Loucy (cell line): Measurements from ENCODE around the gene PLIN5.

Experiments used
- H2AFZ ChIP-seq: fragments of 200-600 bp; sonication (generic); 2 replicates; pipeline ENCODE4 v1.6.0; 2016; ENCODE audit warnings: antibody characterized with exemption, mild to moderate bottlenecking, low read length, moderate library complexity
- H3F3A ChIP-seq: fragments of 200-600 bp; 2 replicates; pipeline ENCODE4 v1.6.0; 2016; ENCODE audit warnings: antibody characterized with exemption, low read depth, mild to moderate bottlenecking
- H3K27me3 ChIP-seq: fragments of 200-600 bp; sonication (generic); 2 replicates; pipeline ENCODE4 v1.6.1; 2014; ENCODE audit warnings: low read length, mild to moderate bottlenecking; ENCODE audit not compliant: insufficient read depth, poor library complexity, severe bottlenecking
- H3K36me3 ChIP-seq: fragments of 200-600 bp; sonication (generic); 2 replicates; pipeline ENCODE4 v1.6.1; 2016; ENCODE audit warnings: low read length; ENCODE audit not compliant: insufficient read depth
- H3K4me1 ChIP-seq: fragments of 200-600 bp; sonication (generic); 2 replicates; pipeline ENCODE4 v1.5.1; 2014; ENCODE audit warnings: low read length, mild to moderate bottlenecking; ENCODE audit not compliant: insufficient read depth, poor library complexity, severe bottlenecking
- H3K4me2 ChIP-seq: fragments of 200-600 bp; sonication (generic); 2 replicates; pipeline ENCODE4 v1.6.0; 2014; ENCODE audit warnings: antibody characterized with exemption, low read length, low read depth, mild to moderate bottlenecking; ENCODE audit not compliant: poor library complexity, severe bottlenecking
- H3K4me3 ChIP-seq: fragments of 200-600 bp; sonication (generic); 2 replicates; pipeline ENCODE4 v1.5.1; 2014; ENCODE audit warnings: low read length, mild to moderate bottlenecking, mixed read lengths; ENCODE audit not compliant: poor library complexity, severe bottlenecking
- H3K79me2 ChIP-seq: fragments of 200-600 bp; sonication (generic); 2 replicates; pipeline ENCODE4 v1.6.1; 2014; ENCODE audit warnings: low read length; ENCODE audit not compliant: insufficient read depth
- H3K9ac ChIP-seq: fragments of 200-600 bp; sonication (generic); 2 replicates; pipeline ENCODE4 v1.6.0; 2014; ENCODE audit warnings: mild to moderate bottlenecking, low read depth, low read length, moderate library complexity; ENCODE audit not compliant: poor library complexity, severe bottlenecking
- H3K9me2 ChIP-seq: fragments of 200-600 bp; sonication (generic); replicated peaks from 2 replicates; pipeline ENCODE4 v1.6.1; 2016; ENCODE audit warnings: low read depth, low read length, mixed read lengths
- H3K9me3 ChIP-seq: fragments of 200-600 bp; sonication (generic); 2 replicates; pipeline ENCODE4 v1.6.1; 2014; ENCODE audit warnings: mild to moderate bottlenecking, antibody characterized with exemption, low read length, low read depth; ENCODE audit not compliant: insufficient read depth
- H4K20me1 ChIP-seq: fragments of 200-600 bp; sonication (generic); 2 replicates; pipeline ENCODE4 v1.6.0; 2014; ENCODE audit warnings: antibody characterized with exemption, low read length, mild to moderate bottlenecking; ENCODE audit not compliant: insufficient read depth, poor library complexity, severe bottlenecking
- EZH2phosphoT487 ChIP-seq: fragments of 200-600 bp; IDR thresholded peaks from 2 replicates; pipeline ENCODE4 v1.6.1; 2018; ENCODE audit warnings: antibody characterized with exemption, mild to moderate bottlenecking, moderate library complexity, borderline replicate concordance
- TF ChIP-seq, protein P1 (sequence below): fragments of 200-600 bp; sonication (generic); conservative IDR thresholded peaks from 2 replicates; pipeline ENCODE4 v1.5.1; 2014; ENCODE audit warnings: mild to moderate bottlenecking, antibody characterized with exemption, low read length

The PLIN5 gene

DNA sequence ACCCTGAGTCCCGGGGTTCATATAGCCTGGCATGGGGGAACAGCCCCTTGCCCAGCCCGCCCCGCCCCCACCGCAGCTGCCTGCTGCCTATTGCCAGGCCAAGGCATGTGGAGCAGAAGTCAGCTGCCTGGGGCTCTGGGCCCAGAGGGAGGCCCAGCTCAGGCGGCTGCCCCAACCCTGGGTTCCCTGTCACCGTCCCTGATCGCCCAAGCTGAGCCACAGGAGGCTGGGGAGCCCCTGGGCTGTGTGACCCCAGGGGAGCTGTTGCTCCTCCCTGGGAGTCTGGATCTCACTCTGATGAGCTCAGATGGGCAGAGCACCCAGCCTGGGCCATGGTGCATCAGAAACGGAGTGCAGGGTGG lies 18.1 kb downstream of the PLIN5 start:
- Histone ChIP-seq H3K27me3 (no peaks in the 10 kb centered on the region), H3K9me2 (no peaks in the 10 kb centered on the region), H3K9ac (no peak overlapping the region), H3F3A (no peaks in the 10 kb centered on the region), H3K79me2 (no peaks in the 10 kb centered on the region), H3K36me3 (no peaks in the 10 kb centered on the region), H4K20me1 (no peaks in the 10 kb centered on the region), H3K9me3 (no peaks in the 10 kb centered on the region), H3K4me2 (no peak overlapping the region), H3K4me3 (no peak overlapping the region), H2AFZ (no peak overlapping the region), H3K4me1 (no peaks in the 10 kb centered on the region)
- no peak for TF ChIP-seq EZH2phosphoT487
- TF ChIP-seq, protein P1, sequence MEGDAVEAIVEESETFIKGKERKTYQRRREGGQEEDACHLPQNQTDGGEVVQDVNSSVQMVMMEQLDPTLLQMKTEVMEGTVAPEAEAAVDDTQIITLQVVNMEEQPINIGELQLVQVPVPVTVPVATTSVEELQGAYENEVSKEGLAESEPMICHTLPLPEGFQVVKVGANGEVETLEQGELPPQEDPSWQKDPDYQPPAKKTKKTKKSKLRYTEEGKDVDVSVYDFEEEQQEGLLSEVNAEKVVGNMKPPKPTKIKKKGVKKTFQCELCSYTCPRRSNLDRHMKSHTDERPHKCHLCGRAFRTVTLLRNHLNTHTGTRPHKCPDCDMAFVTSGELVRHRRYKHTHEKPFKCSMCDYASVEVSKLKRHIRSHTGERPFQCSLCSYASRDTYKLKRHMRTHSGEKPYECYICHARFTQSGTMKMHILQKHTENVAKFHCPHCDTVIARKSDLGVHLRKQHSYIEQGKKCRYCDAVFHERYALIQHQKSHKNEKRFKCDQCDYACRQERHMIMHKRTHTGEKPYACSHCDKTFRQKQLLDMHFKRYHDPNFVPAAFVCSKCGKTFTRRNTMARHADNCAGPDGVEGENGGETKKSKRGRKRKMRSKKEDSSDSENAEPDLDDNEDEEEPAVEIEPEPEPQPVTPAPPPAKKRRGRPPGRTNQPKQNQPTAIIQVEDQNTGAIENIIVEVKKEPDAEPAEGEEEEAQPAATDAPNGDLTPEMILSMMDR, result no peak

DNA sequence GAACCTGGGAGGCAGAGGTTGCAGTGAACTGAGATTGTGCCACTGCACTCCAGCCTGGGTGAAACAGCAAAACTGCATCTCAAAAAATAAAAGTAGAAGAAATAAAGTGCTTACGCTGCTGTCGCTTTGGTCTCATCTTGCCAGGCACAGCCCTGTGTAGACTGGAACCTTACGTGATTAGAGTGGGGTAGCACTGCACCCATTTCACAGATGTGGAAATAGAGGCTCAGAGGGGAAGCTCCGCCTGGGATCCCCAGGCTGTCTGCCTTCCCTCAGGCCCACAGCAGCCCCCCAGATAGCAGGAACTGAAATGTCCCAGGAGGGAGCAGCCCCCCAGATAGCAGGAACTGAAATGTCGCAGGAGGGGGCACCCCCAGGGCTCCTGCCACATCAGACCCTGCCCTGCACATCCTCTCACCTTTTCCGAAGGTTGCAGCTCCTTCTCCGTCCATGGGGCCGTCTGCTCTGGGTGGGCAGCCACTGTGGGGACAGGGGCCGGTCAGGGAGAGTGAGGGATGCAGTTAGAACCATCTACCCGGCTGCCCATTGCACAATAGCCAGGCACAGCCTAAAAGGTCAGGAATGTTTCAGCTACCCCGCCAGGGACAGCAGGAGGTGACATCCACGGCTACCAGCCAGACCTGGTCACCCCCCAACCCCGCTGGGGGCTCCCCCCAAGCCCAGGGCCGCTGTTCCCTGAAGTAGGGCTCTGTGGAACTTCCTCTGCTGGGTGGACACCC lies 18.7 kb downstream of the PLIN5 start:
- H3K4me1 ChIP-seq, result no peaks in the 10 kb centered on the region
- no peaks in the 10 kb centered on the region for H3K9me2 ChIP-seq
- no peaks in the 10 kb centered on the region for H4K20me1 ChIP-seq
- TF ChIP-seq EZH2phosphoT487, result no peak
- TF ChIP-seq, protein P1, result no peak
- H3K9ac ChIP-seq, result no peak overlapping the region
- H3K9me3 ChIP-seq, result no peaks in the 10 kb centered on the region
- H3K79me2 ChIP-seq, result no peaks in the 10 kb centered on the region
- H3K27me3 ChIP-seq, result no peaks in the 10 kb centered on the region
- H3K36me3 ChIP-seq, result no peaks in the 10 kb centered on the region
- no peak overlapping the region for H3K4me3 ChIP-seq
- H2AFZ ChIP-seq, result no peak overlapping the region
- no peaks in the 10 kb centered on the region for H3F3A ChIP-seq
- no peak overlapping the region for H3K4me2 ChIP-seq

DNA sequence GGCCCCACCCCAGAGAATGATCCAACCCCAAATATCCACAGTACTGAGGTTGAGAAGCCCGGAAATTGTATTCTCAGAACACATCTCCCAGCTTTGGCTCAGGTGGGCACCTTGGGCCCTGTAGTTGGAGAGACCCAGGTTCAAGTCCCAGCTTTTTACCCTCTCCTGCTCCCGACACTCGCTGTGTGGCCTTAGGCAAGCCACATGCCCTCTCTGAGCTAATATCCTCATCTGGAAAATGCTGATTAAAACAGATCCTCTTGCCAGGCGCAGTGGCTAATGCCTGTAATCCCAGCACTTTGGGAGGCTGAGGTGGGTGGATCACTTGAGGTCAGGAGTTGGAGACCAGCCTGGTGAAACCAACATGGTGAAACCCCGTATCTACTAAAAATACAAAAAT lies 19.3 kb downstream of the PLIN5 start:
- TF ChIP-seq, protein P1, result no peak
- no peak for TF ChIP-seq EZH2phosphoT487
- Histone ChIP-seq H3K4me2 (no peak overlapping the region), H3K9me2 (no peaks in the 10 kb centered on the region), H3K9me3 (no peaks in the 10 kb centered on the region), H3K79me2 (no peaks in the 10 kb centered on the region), H3K27me3 (no peaks in the 10 kb centered on the region), H3F3A (no peaks in the 10 kb centered on the region), H3K4me3 (no peak overlapping the region), H3K4me1 (no peaks in the 10 kb centered on the region), H3K9ac (no peak overlapping the region), H3K36me3 (no peaks in the 10 kb centered on the region), H4K20me1 (no peaks in the 10 kb centered on the region), H2AFZ (no peak overlapping the region)
